Skeletal muscle satellite cell (primary cell): ENCODE measurements around the gene CPEB2.

Experiments
- H3K27me3 ChIP-seq: 2 replicates; pipeline ENCODE4 v1.7.0; 2013; ENCODE audit warnings: low read length; ENCODE audit not compliant: control insufficient read depth, insufficient read depth
- H3K36me3 ChIP-seq: 2 replicates; pipeline ENCODE4 v1.7.0; 2013; ENCODE audit warnings: mild to moderate bottlenecking, control low read depth, low read length; ENCODE audit not compliant: insufficient read depth
- H3K4me1 ChIP-seq: 2 replicates; pipeline ENCODE4 v1.7.0; 2013; ENCODE audit warnings: low read length; ENCODE audit not compliant: control insufficient read depth, insufficient read depth
- H3K4me2 ChIP-seq: 2 replicates; pipeline ENCODE4 v1.7.0; 2013; ENCODE audit warnings: mild to moderate bottlenecking, low read length
- H3K4me3 ChIP-seq: 2 replicates; pipeline ENCODE4 v1.7.0; 2013; ENCODE audit warnings: low read length
- H3K9ac ChIP-seq: 2 replicates; pipeline ENCODE4 v1.7.0; 2013; ENCODE audit warnings: mild to moderate bottlenecking, low read depth, low read length, moderate library complexity
- H3K9me3 ChIP-seq: replicated peaks from 2 replicates; pipeline ENCODE4 v1.7.0; 2013; ENCODE audit warnings: mild to moderate bottlenecking, control low read depth, low read length

CPEB2 gene

GRCh38 chr4:15012017-15012788, 9.9 kb downstream of the CPEB2 start:
- Histone ChIP-seq H3K9me3 (no peaks in the 10 kb centered on the region), H3K4me2 (no peak overlapping the region), H3K4me3 (no peak overlapping the region), H3K4me1 (no peaks in the 10 kb centered on the region), H3K27me3 (no peaks in the 10 kb centered on the region), H3K9ac (no peak overlapping the region), H3K36me3 (peaks cover 84% of the 10 kb centered on the region)

DNA sequence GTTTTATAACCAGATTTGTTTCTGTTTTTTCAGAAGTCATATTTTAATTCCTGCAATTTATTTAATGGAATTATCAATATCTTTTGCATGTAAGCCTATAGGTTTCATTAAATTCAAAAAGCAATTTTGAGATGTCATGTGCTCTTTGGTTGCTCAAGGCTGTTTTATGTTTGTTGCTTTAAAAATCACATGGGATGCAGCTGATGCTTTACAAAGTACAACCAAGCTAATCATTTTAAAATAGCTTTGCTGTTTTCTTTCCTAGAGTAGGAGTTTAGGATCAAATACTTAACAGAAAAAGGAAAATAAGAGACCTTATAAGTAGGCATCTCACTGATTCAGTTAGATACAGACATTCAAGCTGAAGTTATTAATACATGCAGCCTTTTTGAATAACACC, 11.3 kb downstream of the CPEB2 start:
- Histone ChIP-seq H3K27me3 (no peaks in the 10 kb centered on the region), H3K9me3 (no peaks in the 10 kb centered on the region), H3K36me3 (peaks cover 84% of the 10 kb centered on the region), H3K4me1 (no peaks in the 10 kb centered on the region), H3K4me2 (no peak overlapping the region), H3K9ac (no peak overlapping the region), H3K4me3 (no peak overlapping the region)

DNA sequence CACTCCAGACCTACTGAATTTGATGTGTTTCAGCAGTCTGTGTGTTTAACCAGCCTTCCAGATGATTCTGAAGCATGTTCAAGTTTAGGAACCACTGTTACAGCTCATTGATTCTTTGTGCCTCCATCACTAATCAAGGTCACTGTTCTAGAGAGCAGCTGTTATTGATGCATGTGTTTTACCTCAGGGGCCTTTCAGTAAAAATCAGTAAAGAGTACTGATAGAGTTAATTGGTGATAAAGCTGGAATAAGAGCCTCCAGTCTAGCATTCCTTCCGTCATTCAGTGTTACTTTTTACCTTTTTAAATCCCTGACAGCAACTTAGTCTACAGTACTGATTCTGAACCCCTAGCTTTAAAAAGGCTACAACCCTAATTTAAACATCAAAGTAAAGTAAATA, 12.9 kb downstream of the CPEB2 start:
- Histone ChIP-seq H3K36me3 (peaks cover 83% of the 10 kb centered on the region), H3K4me2 (no peak overlapping the region), H3K9me3 (no peaks in the 10 kb centered on the region), H3K4me3 (no peak overlapping the region), H3K9ac (no peak overlapping the region), H3K4me1 (no peaks in the 10 kb centered on the region), H3K27me3 (no peaks in the 10 kb centered on the region)

DNA sequence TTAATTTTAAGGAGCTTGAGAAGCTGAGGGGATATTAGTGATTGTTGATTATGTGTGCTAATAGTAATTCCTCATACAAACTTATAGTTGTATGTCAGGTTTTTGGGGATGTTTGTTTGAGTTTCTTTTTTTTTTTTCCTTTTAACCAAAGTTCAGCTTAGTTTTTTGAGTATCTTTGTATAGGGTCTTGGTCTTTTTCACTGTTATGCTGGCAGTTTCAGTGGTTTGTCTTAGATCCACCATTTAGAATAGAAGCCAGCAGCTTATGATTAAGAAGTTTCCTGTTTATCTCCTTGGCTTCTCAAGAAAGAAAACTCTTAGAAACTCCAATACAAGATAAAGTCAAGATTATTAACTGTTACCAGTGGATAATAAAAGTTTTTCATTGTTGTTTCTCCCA, 16.1 kb downstream of the CPEB2 start:
- Histone ChIP-seq H3K4me2 (no peak overlapping the region), H3K9me3 (no peaks in the 10 kb centered on the region), H3K4me1 (peaks cover 5% of the 10 kb centered on the region), H3K9ac (no peak overlapping the region), H3K27me3 (no peaks in the 10 kb centered on the region), H3K36me3 (peaks cover 71% of the 10 kb centered on the region), H3K4me3 (no peak overlapping the region)

DNA sequence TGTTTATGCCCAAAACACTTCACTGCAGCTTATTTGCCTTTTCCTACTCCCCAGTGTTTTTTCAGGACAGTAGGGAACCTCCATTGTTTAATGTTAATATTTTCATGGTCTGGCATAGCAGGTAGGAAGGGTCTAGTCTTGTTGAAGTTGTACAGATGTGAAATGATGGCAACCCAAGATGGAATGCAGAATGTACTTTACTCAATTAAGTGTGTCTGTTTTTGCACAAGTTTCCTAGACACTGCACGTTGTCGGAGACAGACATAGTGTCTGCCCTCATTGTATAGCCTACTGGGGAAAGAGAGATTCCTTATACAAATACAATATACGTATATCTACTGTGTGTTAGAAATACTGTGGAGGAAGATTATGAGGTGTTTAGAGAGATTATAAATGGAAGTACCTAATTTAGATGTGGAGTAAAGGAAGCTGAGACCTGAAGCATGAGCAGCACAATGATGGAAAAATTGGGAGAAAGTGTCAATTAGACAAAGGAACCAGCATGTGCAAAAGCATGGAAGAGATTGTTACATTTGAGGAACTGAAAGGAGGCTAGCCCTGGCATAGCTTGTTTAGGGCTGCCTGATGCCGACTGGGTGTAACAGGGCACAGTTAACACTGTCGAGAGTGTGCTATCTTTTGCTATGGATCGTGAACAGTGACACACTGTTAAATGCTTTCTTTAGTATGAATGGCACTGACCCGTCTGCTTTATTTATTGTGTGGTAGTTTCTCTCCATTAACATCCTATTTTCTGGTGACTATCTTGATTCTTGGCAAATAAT, 18.4 kb downstream of the CPEB2 start:
- Histone ChIP-seq H3K9me3 (no peaks in the 10 kb centered on the region), H3K27me3 (no peaks in the 10 kb centered on the region), H3K4me3 (no peak overlapping the region), H3K9ac (no peak overlapping the region), H3K4me1 (peaks cover 13% of the 10 kb centered on the region), H3K4me2 (no peak overlapping the region), H3K36me3 (peaks cover 63% of the 10 kb centered on the region)

DNA sequence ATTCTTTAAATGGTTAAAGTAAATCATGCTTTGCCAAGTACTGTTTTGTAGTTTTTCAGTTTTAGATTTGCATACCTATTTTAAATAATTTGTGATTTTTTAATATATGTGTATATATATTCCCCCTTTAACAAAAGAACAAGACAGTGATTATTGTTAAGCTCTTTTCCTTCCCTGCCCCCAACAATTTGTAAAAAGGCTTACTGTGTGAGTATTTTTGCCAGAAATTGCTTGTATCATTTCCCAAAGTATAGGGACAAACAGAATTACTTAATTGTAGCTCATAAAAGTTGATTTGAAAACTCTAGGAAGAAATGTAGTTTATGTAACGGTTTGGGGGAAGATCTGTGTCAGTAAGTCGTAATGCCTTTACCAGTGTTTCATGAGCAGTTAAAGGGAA, 19.0 kb downstream of the CPEB2 start:
- no peak overlapping the region for H3K4me3 ChIP-seq
- H3K4me1 ChIP-seq = peaks cover 13% of the 10 kb centered on the region
- no peak overlapping the region for H3K9ac ChIP-seq
- no peak overlapping the region for H3K4me2 ChIP-seq
- H3K27me3 ChIP-seq = no peaks in the 10 kb centered on the region
- H3K36me3 ChIP-seq = peaks cover 58% of the 10 kb centered on the region
- no peaks in the 10 kb centered on the region for H3K9me3 ChIP-seq

GRCh38 chr4:15021946-15022345, 19.7 kb downstream of the CPEB2 start:
- no peak overlapping the region for H3K4me2 ChIP-seq
- peaks cover 57% of the 10 kb centered on the region for H3K36me3 ChIP-seq
- H3K27me3 ChIP-seq = no peaks in the 10 kb centered on the region
- H3K9ac ChIP-seq = no peak overlapping the region
- H3K4me1 ChIP-seq = peaks cover 13% of the 10 kb centered on the region
- no peak overlapping the region for H3K4me3 ChIP-seq
- no peaks in the 10 kb centered on the region for H3K9me3 ChIP-seq

DNA sequence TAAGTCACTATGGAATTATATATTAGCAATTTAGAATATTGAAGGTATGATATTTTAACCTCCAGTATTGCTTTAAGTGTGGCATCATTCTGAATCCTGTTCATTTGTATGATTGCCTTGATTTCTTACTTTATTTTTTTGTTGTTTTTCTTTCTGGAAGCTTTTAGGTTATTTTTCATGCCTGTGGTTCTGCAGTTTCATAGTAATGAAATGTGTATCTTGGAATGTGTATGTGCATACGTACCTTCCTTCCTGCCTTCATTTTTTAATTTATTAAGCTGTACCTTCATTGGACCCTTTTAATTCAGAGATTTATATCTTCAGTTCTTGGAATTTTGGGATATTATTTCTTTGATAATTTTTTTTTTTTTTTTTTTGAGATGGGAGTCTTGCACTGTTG, 22.1 kb downstream of the CPEB2 start:
- Histone ChIP-seq H3K9me3 (no peaks in the 10 kb centered on the region), H3K4me1 (peaks cover 18% of the 10 kb centered on the region), H3K36me3 (peaks cover 57% of the 10 kb centered on the region), H3K27me3 (no peaks in the 10 kb centered on the region), H3K4me3 (no peak overlapping the region), H3K9ac (no peak overlapping the region), H3K4me2 (no peak overlapping the region)

DNA sequence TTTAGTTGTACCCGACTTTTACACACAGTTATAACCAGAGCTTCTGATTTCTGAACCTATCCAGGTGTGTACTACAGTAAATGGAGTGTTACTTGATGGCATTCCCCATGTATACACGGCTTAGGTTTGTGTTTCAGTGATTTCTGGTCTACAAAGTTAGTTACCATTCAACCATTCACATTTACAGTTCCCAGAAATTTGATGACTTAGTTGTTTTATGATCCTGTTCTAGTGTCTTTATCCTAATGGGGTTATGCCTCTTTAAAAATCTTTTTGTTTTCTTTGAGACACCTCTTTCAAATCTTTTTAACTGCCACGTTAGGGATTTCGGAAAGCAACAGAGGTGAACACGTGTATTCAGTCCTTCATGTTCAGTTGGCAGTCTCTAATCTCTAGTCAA, 23.4 kb downstream of the CPEB2 start:
- peaks cover 24% of the 10 kb centered on the region for H3K4me1 ChIP-seq
- H3K9me3 ChIP-seq = no peaks in the 10 kb centered on the region
- no peak overlapping the region for H3K9ac ChIP-seq
- H3K4me2 ChIP-seq = no peak overlapping the region
- no peak overlapping the region for H3K4me3 ChIP-seq
- H3K27me3 ChIP-seq = no peaks in the 10 kb centered on the region
- H3K36me3 ChIP-seq = peaks cover 54% of the 10 kb centered on the region

- no peak overlapping the region for H3K4me2 ChIP-seq
- H3K9ac ChIP-seq = no peak overlapping the region
- peaks cover 52% of the 10 kb centered on the region for H3K36me3 ChIP-seq
- no peak overlapping the region for H3K4me3 ChIP-seq
- no peaks in the 10 kb centered on the region for H3K27me3 ChIP-seq
- H3K9me3 ChIP-seq = no peaks in the 10 kb centered on the region
- H3K4me1 ChIP-seq = peaks cover 42% of the 10 kb centered on the region
Measured at GRCh38 chr4:15027921-15028435, 25.7 kb downstream of the CPEB2 start.

- no peaks in the 10 kb centered on the region for H3K27me3 ChIP-seq
- peaks cover 67% of the 10 kb centered on the region for H3K36me3 ChIP-seq
- peak overlapping the region; percentile 46 for H3K4me2 ChIP-seq
- H3K9ac ChIP-seq = no peak overlapping the region
- peaks cover 49% of the 10 kb centered on the region for H3K4me1 ChIP-seq
- no peak overlapping the region for H3K4me3 ChIP-seq
- no peaks in the 10 kb centered on the region for H3K9me3 ChIP-seq
Measured at GRCh38 chr4:15031197-15031596, 28.9 kb downstream of the CPEB2 start.
